HepG2 (cell line): ENCODE results near the gene HIBADH. TPM values are rescaled to one million over a fixed set of nuclear protein-coding genes. Genes with fewer than 3 reads are reported as not detected.

ENCODE experiments used
- ATAC-seq: fragments of 200-7000 bp; cut with Tn5 transposase; 3 replicates; pipeline ENCODE4 v1.9.1; 2020; ENCODE audit warnings: mild to moderate bottlenecking, moderate library complexity
- BruUV-seq: library from RNA; stranded (reverse); fragments of 400-500 nt; replicated peaks from 2 replicates; lab custom pipeline; 2021; lab: Mats Ljungman, UMichigan
- CTCF ChIA-PET: fragments of 300-600 bp; formaldehyde crosslinking; extraction: SDS; loops from one replicate; lab custom pipeline; 2021; ENCODE audit warnings: low total read pairs, inconsistent platforms, low intra/inter-chr PET ratio; lab: Yijun Ruan, JAX
- POLR2A ChIA-PET: fragments of 350-600 bp; sonication (Branson Sonifier 250); formaldehyde crosslinking; loops from one replicate; lab custom pipeline; 2020; ENCODE audit warnings: antibody characterized with exemption, inconsistent platforms; lab: Yijun Ruan, JAX
- DNase-seq: peaks from one replicate; pipeline ENCODE4 v3.0.0-alpha.2; 2015; ENCODE audit warnings: low spot score
- FAIRE-seq: peaks from 3 replicates; lab custom pipeline; 2011; peaks lifted over from hg19 to GRCh38; lab: Jason Lieb, UNC
- H2AFZ ChIP-seq: one replicate; pipeline ENCODE4 v1.6.1; 2011; ENCODE audit warnings: low read length, inconsistent platforms
- H3K27ac ChIP-seq: fragments of 300-600 bp; 3 replicates; pipeline ENCODE4 v1.8.0; 2011; ENCODE audit warnings: mixed run types, mild to moderate bottlenecking, mixed read lengths, low read length, inconsistent platforms; ENCODE audit not compliant: insufficient read depth; ENCODE audit errors: extremely low read length
- H3K27me3 ChIP-seq, 2 experiments: fragments of 200-600 bp in 1 of 2; 2 replicates in 1 of 2; 3 replicates in 1 of 2; pipeline versions ENCODE4 v1.6.0 to v1.8.0; 2011; ENCODE audit warnings: low read length in 2 of 2, mild to moderate bottlenecking in 2 of 2, moderate library complexity in 2 of 2, inconsistent platforms in 1 of 2; ENCODE audit not compliant: insufficient read depth in 2 of 2, control insufficient read depth in 1 of 2
- H3K36me3 ChIP-seq, 2 experiments: fragments of 200-600 bp in 1 of 2; replicated peaks in 1 of 2; 2 replicates in 1 of 2; 3 replicates in 1 of 2; pipeline versions ENCODE4 v1.5.1 to v1.8.0; 2011; ENCODE audit warnings: low read length in 2 of 2, inconsistent platforms in 1 of 2; ENCODE audit not compliant: insufficient read depth in 2 of 2, control insufficient read depth in 1 of 2
- H3K4me1 ChIP-seq: 2 replicates; pipeline ENCODE4 v1.5.1; 2012; ENCODE audit warnings: low read length, inconsistent platforms; ENCODE audit not compliant: insufficient read depth
- H3K4me2 ChIP-seq: 2 replicates; pipeline ENCODE4 v1.6.0; 2011; ENCODE audit warnings: low read depth, low read length, inconsistent platforms
- H3K4me3 ChIP-seq, 3 experiments: fragments of 200-600 bp in 1 of 3; sonication (generic), shearing (Covaris generic) in 1 of 3; replicated peaks in 1 of 3; 2 replicates each; pipeline ENCODE4 v1.5.1; 2011 to 2016; ENCODE audit warnings: low read length in 3 of 3, inconsistent platforms in 2 of 3, low read depth in 2 of 3, mild to moderate bottlenecking in 2 of 3, control low read depth in 1 of 3, mixed read lengths in 1 of 3; ENCODE audit not compliant: insufficient read depth in 1 of 3
- H3K79me2 ChIP-seq: one replicate; pipeline ENCODE4 v1.6.1; 2011; ENCODE audit warnings: low read length, inconsistent platforms; ENCODE audit not compliant: insufficient read depth
- H3K9ac ChIP-seq: 2 replicates; pipeline ENCODE4 v1.6.0; 2011; ENCODE audit warnings: mild to moderate bottlenecking, low read depth, low read length, inconsistent platforms; ENCODE audit not compliant: insufficient read depth
- H3K9me3 ChIP-seq: 2 replicates; pipeline ENCODE4 v1.5.1; 2012; ENCODE audit warnings: mild to moderate bottlenecking, low read length
- H4K20me1 ChIP-seq: 2 replicates; pipeline ENCODE4 v1.6.0; 2011; ENCODE audit warnings: inconsistent platforms, mild to moderate bottlenecking, low read length, moderate library complexity; ENCODE audit not compliant: insufficient read depth
- ATF6 ChIP-seq: sonication (generic); formaldehyde crosslinking; conservative IDR thresholded peaks from 2 replicates; pipeline ENCODE4 v1.4.0; 2020; ENCODE audit warnings: missing genetic modification reagents
- HINFP ChIP-seq: sonication (generic); formaldehyde crosslinking; IDR thresholded peaks from 2 replicates; pipeline ENCODE4 v1.4.0; 2020; ENCODE audit warnings: low read depth, mild to moderate bottlenecking, missing genetic modification reagents
- IRX3 ChIP-seq: sonication (generic); formaldehyde crosslinking; IDR thresholded peaks from 2 replicates; pipeline ENCODE4 v1.8.1; 2023; ENCODE audit warnings: mild to moderate bottlenecking, low read depth, missing genetic modification reagents, borderline replicate concordance
- NAIF1 ChIP-seq: sonication (generic); formaldehyde crosslinking; IDR thresholded peaks from 2 replicates; pipeline ENCODE4 v1.5.0; 2020; ENCODE audit warnings: mild to moderate bottlenecking, missing genetic modification reagents, borderline replicate concordance
- NPAS2 ChIP-seq: sonication (generic); formaldehyde crosslinking; IDR thresholded peaks from 2 replicates; pipeline ENCODE4 v1.8.0; 2022; ENCODE audit warnings: mild to moderate bottlenecking, missing genetic modification reagents, borderline replicate concordance
- SAFB2 ChIP-seq: sonication (generic); formaldehyde crosslinking; IDR thresholded peaks from 2 replicates; pipeline ENCODE4 v1.5.1; 2020; ENCODE audit warnings: missing genetic modification reagents, low read depth, mild to moderate bottlenecking, borderline replicate concordance
- SSRP1 ChIP-seq: IDR thresholded peaks from 2 replicates; pipeline ENCODE4 v1.6.1; 2016; ENCODE audit warnings: control low read depth
- ZNF281 ChIP-seq: sonication (generic); formaldehyde crosslinking; IDR thresholded peaks from 2 replicates; pipeline ENCODE4 v1.4.0; 2020; ENCODE audit warnings: missing genetic modification reagents, borderline replicate concordance
- ZNF362 ChIP-seq: sonication (generic); formaldehyde crosslinking; IDR thresholded peaks from 2 replicates; pipeline ENCODE4 v1.4.0; 2020; ENCODE audit warnings: missing genetic modification reagents, mild to moderate bottlenecking, borderline replicate concordance
- ZNF687 ChIP-seq: sonication (generic); formaldehyde crosslinking; IDR thresholded peaks from 2 replicates; pipeline ENCODE4 v1.5.1; 2020; ENCODE audit warnings: mild to moderate bottlenecking, missing genetic modification reagents, moderate library complexity
- ZNF788 ChIP-seq: sonication (generic); formaldehyde crosslinking; IDR thresholded peaks from 2 replicates; pipeline ENCODE4 v1.5.0; 2020; ENCODE audit warnings: mild to moderate bottlenecking, missing genetic modification reagents, borderline replicate concordance
- WGBS: methylation state at CpG from one replicate; pipeline ENCODE4 v1.1.6; 2017; ENCODE audit warnings: low lambda C conversion rate; 5-methylcytosine and 5-hydroxymethylcytosine counted together
- in situ Hi-C: cut with HindIII; loops from 2 replicates; pipeline ENCODE4 v1.10.0; 2017; ENCODE audit warnings: low pct_unique_long_range_greater_than_20kb; ENCODE audit not compliant: extremely low pct_ligation_motif_present
- intact Hi-C: fragments of 100-400 bp; cut with micrococcal nuclease; formaldehyde crosslinking; loops from one replicate; pipeline ENCODE4 v1.10.0; 2022; ENCODE audit not compliant: unreplicated experiment
- polyA plus RNA-seq, 8 experiments: library from polyadenylated mRNA; depleted of rRNA in 3 of 8; stranded (reverse) in 7 of 8; unstranded in 1 of 8; fragments of >200 nt; fragmentation: Illumina TruSeq in 4 of 8; extraction: Trizol in 4 of 8; gene quantifications; 2 replicates each; pipeline versions ENCODE4 v1.2.1 to v1.2.3, GENCODE V29; 2011 to 2016; ENCODE audit warnings: low read depth in 4 of 8, missing spikeins in 1 of 8, mixed read lengths in 1 of 8; ENCODE audit not compliant: insufficient read depth in 1 of 8
- total RNA-seq, 5 experiments: library from RNA; depleted of rRNA; stranded (reverse); fragments of >200 nt; fragmentation: Illumina TruSeq; extraction: Trizol; gene quantifications; 2 replicates each; pipeline ENCODE4 v1.2.3, GENCODE V29; 2016; ENCODE audit warnings: low read depth in 1 of 5

The HIBADH gene
- total and polyA plus RNA-seq, 2 of the 13 experiments (the other 11 are each of a cell fraction or from before 2014, with no cell fraction given) = 49.9 to 59.5 TPM

GRCh38 chr7:27526131-27526530, 136.6 kb downstream of the HIBADH start:
- Histone ChIP-seq H3K9ac (no peak overlapping the region), H3K9me3 (no peaks in the 10 kb centered on the region), H3K4me3 (no peak overlapping the region), H3K27me3 (no peaks in the 10 kb centered on the region), H3K4me1 (no peaks in the 10 kb centered on the region), H3K79me2 (no peaks in the 10 kb centered on the region), H2AFZ (no peak overlapping the region), H4K20me1 (no peaks in the 10 kb centered on the region), H3K27ac (no peak overlapping the region), H3K36me3 (peaks cover 8 to 41% of the 10 kb centered on the region in 2 experiments), H3K4me2 (no peak overlapping the region)
- no peak for ATAC-seq
- 94% methylated on average over 5 of the region's 5 CpGs for WGBS
- intact Hi-C loops = no loop called here
- FAIRE-seq = no peak
- no peak for DNase-seq
- ChIA-PET CTCF (no interaction called here), POLR2A (no interaction called here)
- no TSS peak for BruUV-seq
- in situ Hi-C loops = no loop called here
- TF ChIP-seq ZNF281 (CRISPR knock-in tag) (no peak), SSRP1 (CRISPR knock-in tag) (no peak), SAFB2 (no peak), HINFP (no peak), NPAS2 (CRISPR knock-in tag) (no peak), ZNF687 (no peak), IRX3 (CRISPR knock-in tag) (no peak), NAIF1 (CRISPR knock-in tag) (no peak), ZNF788 (CRISPR knock-in tag) (no peak), ZNF362 (CRISPR knock-in tag) (no peak), ATF6 (CRISPR knock-in tag) (no peak)
